HG03469 (cell line): ENCODE measurements around the gene FOXK1.
A peak's percentile ranks its signal among the peaks of the same experiment; 100 is the strongest.

Experiments used
- ATAC-seq: cut with Tn5 transposase; IDR thresholded peaks from one replicate; pipeline ENCODE4 v1.9.1; 2021; ENCODE audit warnings: mild to moderate bottlenecking, moderate library complexity, moderate number of reproducible peaks; ENCODE audit not compliant: unreplicated experiment

FOXK1 gene

DNA sequence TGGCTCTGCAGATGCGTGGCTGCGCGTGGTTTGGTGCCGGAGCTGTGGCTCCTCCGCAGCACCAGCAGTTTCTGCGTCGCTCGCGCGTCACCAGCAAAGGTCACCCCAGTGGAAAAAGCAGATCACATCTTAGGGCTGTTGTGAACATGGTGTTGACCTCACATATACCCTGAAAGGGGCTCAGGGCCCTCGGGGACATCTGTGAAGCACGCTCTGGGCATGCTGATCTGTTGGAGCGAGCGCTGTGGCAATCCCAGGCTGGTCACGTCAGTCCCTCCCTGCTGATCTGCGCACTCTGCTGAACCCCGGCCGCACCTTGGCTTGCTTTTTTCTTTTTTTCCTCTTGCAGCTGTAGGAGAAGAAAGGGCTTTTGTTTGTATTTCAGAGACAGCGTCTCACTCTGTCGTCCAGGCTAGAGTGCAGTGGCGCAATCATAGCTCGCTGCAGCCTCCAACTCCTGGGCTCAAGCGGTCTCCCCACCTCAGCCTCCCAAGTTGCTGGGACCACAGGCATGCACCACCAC lies 60.0 kb downstream of the FOXK1 start:
- no peak for ATAC-seq

DNA sequence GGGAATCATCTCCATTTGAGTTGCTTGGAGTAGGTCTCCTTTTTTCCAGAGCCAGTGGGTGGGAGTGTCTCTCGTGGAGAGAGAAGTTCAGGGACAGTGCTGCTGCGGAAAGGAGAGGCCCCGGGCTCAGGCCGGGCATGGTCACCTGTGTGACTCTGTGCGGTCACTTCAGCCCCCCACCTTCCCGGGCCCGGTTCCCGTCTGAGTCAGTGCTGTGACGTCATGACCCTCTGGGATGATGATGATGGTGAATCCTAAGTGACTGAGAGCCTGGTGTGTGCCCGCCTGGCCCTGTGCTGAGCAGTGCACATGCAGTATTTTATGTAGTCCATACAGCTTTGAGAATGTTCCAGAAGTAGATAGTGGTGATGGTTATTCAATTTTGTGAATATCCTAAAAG lies 60.8 kb downstream of the FOXK1 start:
- ATAC-seq = no peak

DNA sequence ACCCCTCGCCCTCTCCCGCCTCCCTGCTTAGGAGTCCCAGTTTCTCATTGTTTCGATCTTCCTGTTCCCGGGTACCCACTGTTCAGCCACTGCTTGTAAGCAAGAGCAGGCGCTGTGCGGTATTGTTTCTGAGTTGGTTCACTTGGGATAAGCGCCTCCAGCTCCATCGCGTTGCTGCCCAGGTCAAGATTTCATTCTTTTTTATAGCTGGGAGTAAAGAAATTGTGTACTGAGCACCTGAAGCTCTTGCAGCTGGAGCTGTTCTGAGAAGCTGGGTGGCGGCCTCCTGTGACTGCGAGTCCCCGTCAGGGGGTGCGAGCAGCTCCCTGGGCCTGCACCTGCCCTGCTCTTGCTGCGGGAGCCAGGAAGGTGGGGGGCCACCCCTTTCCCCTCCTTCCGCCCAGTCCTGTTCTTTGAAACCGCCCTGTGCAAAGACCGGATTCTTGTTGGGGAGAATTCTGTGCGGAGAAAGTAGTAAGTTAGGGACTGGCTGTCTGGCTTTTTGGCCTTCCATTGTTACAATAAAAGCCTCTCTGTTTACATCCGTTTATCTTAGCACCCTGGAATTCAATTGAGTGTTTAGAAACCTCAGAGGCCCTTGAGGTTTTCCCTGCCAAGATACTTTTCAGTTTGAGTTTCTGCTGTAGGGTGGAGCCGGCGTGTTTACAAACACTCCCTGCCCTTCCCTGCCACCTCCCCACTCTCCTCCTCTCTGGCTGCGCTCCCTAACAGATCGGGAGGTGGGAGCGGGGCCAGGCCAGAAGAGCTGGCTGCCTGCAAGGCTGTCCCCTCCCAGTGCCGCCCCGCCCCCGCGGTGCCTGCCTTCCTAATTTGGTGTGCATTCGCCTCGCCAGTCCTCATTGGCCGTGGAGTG lies 62.5 kb downstream of the FOXK1 start:
- peak; percentile 52 for ATAC-seq

DNA sequence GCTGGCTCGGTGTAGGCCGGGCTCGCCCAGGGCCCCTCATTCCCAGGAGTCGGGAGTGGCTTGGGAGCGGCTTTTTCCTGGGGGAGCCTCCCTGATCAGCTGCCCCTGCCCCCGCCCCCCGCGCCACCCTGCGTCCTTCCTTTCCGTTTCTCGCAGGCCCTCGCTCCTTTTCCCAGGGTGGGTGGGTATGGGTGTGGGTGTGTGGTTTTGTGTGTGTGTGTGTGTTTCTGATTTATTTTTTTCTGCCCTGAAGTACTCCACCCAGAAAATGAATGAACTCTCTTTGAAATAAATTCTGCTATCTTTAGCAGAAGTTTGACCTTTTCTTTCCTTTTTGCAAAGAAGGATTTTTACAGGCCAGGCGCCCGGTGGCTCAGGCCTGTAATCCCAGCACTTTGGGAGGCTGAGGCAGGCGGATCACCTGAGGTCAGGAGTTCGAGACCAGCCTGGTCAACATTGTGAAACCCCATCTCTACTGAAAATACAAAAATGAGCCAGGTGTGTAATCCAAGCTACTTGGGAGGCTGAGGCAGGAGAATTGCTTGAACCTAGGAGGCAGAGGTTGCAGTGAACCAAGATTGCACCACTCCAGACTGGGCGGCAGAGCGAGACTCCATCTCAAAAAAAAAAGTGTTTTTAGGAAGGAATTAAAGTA lies 63.3 kb downstream of the FOXK1 start:
- ATAC-seq = no peak

DNA sequence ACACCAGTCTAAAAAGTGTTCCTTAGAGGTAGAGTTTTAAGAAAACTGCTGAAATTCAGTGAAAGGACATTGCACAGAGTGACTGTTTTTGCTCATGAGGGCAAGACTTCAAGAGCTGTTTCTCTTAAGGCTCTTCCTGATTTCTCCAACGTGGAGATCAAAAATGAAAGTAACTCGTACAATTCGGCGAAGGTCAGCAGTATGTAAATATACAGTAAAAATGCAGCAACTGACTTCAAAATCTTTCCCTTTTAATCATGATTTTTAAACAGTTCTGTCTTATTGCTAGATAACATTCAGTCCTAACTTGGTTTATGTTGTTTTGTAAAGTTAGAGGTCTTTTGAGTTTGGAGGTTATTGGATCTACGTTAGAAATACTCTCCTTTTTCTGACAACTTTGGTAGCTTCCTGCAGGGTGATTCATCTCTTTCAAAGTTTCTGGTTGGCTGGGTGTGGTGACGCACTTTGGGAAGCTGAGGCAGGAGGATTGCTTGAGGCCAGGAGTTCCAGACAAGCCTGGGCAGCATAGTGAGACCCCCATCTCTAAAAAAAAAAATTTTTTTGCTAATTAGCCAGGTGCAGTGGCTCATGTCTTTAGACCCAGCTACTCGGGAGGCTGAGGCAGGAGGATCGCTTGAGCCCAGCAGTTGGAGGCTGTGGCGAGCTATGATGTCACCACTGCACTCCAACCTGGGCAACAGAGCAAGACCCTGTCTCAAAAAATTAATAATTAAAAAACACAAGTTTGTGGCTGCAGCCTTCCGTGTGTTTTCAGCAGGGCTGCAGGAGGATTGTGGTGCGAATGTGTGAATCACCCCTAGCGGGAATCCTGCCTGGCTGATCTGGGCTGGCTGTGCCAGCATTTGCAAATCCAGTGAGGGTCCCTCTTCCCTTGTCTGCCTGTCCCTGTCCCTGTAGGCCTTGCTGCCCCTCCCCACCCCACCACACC lies 64.2 kb downstream of the FOXK1 start:
- ATAC-seq = no peak

DNA sequence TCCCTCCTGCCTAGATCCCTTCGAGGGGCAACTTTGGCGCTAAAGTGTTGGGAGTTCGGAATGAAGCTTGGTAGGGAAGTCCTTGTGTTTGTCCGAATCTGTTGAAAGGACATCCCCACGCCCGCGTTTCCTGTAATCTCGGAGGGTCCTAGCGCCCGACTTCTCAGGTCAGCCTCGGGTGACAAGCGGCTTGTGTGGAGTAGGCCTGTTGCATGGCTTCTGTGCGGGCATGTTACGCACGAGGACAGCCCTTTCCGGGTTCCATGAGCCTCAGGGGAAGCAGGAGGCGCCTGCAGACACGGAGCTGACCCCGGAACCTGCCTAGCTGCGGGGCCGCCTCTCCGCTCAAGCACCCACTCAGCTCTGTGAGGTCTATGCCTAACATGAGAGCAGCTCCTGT lies 64.9 kb downstream of the FOXK1 start:
- no peak for ATAC-seq

DNA sequence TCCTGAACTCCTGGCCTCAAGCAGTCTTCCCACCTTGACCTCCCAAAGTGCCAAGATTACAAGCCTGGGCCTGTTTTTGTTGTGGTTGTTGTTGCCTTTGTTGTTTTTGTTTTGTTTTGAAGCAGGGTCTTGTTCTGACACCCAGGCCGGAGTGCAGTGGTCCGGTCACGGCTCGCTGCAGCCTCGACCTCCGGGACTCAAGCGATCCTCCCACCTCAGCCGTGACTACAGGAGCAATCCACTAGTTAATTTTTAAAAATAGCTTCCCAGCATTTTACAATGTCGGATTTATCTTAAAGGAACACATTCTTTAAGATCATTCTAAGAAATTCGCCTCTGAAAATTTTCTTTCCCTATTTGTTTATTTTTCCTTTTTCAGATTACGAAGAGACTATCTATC lies 65.7 kb downstream of the FOXK1 start:
- ATAC-seq = no peak

DNA sequence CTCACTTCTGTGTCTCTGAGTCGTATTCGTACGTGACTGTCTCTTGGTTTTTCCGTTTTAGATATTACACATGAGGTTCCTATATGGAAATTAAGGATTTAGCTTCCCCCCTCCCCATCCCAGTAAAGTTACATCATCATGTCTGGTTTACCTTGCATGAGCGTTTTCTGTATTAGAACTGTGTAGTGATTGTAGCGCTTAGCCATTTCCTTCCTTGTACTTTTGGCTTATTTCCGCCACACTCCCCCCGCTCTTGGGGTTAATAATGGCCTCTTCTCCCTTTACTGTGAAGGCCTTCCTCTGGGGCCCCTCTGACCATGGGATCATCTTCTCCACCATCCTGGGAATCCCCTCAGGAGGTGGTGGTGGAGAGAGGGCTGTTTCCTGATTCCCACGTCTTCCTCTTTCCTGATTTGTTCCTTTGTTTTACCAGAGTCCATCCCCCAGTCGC lies 66.2 kb downstream of the FOXK1 start:
- no peak for ATAC-seq

DNA sequence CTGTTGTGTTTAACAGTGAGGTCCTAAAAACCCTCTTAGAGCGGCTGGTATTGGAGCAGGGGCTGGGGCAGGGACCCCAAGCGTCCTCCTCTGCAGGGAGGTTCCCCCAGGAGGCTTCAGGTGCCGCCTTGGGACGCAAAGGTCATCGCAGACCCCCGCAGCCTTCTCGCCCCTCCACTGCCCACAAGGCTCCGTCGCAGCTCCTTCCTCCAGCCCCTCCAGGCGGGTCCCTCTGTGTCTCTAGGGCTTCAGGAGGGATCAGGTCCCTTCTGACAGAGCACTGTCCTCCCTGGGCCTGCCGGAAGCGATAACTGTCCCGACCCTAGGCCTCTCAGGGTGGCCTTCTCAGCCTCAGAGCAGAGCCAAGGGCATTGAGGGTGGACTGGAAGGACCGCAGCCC lies 67.3 kb downstream of the FOXK1 start:
- ATAC-seq = no peak

DNA sequence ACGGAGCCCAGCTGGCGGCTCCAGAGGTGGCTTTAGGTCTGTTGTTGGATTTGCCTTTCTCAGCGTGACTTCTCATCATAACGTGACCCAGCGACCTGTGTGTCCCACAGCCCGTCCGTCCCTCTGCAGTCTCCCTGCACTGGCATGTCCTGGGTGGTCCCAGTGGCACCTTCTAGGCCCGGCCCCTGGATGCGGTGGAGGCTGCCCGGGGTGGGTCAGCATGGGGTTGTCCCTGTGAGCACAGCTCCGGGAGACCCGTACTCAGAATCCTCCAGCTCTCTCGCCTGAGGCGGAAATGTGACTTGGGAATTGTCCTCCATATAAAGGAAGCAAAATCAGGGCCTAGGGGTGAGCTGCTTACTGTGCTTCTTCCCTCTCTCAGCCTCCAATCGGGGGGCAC lies 67.7 kb downstream of the FOXK1 start:
- ATAC-seq = no peak

DNA sequence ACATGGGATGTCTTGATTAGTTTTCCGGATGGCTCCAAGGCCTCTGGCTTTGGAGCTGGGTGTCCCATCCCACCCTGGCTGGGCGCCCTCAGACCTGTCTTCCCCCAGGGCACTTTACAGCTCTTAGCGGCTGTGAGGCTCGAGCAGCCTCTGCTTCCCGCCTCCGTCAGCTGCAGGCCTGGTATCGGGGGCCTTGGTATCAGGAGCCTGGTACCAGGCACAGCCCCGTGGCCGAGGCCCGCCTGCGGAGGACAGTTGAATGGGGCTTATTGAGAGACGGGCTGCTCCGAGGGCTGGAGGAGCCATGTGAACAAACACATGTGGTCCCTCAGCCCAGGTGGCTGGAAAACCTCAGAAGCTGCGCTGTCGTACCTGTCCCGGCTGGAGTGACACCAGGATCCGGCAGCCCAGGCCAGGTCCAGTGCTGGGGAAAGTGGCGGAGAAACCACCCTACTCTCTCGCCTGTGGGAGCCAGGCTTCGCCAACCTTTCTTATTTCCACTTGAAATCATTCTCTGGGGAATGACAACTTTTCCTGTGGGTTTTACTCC lies 69.4 kb downstream of the FOXK1 start:
- ATAC-seq = no peak

DNA sequence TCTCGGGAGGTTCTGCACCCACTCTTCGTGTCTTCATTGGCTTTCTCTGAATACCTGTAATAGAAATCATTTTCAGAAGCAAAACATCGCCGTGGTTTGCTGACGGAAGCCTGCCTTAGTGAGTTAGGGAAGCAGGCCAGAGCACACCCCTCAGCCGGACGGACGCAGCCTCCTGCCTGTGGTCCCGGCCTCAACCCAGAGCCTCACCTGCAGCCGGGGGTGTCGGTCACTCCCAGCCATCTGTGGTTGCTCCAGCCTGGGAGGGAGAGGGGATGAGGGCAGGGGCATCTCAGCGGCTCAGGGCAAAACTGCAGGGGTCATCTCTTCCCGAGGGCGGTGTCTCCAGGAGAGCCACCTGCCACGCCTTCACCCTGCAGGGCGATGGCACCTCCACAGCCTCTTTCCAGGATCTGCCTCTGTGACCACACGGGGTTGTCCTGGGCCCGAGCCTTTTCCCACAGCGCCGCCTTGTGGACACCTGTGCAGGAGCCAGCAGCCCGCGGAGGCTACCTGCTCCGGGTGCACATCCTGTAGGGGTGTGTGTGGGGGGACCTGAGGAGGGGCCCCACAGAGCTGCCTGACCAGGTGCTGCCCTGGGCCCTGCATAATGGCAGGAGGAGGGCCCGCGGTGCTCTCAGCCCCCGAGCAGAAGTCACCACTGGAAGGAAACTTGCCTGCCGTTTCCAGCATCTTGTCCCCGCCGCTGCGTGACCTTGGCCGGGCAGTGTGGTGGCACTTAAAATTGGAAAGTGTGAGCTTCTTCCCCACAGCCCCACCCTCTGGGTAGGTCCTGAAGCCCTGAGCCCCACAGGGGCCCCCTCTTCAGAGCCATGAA lies 71.7 kb downstream of the FOXK1 start:
- ATAC-seq = peak; percentile 55

DNA sequence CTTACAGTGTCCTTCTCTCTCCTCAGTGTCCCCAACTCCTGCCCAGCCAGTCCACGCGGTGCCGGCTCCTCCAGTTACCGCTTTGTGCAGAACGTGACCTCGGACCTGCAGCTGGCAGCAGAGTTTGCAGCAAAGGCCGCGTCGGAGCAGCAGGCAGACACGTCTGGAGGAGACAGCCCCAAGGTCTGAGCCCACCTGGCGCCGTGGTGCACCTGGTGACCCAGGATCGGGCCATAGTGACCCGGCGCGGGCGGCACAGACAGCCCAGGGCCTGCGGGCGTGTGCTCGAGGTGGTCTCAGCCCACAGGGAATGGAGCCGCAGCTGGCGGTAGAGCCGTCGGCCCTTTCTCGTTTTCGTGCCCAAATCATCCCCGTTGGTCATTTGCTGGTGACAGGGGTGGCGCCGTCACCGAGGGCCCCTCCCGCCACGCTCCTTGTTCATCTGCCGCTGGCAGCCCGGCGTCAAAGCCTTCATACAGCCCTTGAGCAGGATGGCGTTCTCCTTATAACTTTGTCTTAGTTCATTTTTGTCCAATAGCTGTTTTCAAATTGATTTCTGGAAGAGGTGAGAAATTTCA lies 72.4 kb downstream of the FOXK1 start:
- no peak for ATAC-seq

DNA sequence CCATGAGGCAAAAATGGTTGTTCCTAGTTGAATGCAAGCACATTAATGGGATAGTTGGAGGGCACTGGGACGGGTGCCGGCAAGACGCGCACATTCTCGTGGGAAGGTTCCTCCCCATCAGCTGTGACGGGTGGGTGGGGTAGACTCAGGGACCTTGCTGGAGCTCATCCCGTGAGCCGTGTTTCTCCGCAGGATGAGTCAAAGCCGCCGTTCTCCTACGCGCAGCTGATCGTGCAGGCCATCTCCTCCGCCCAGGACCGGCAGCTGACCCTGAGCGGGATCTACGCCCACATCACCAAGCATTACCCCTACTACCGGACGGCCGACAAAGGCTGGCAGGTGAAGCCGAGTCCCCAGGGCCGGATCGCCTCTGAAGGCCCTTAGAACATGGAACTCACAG lies 73.0 kb downstream of the FOXK1 start:
- no peak for ATAC-seq

DNA sequence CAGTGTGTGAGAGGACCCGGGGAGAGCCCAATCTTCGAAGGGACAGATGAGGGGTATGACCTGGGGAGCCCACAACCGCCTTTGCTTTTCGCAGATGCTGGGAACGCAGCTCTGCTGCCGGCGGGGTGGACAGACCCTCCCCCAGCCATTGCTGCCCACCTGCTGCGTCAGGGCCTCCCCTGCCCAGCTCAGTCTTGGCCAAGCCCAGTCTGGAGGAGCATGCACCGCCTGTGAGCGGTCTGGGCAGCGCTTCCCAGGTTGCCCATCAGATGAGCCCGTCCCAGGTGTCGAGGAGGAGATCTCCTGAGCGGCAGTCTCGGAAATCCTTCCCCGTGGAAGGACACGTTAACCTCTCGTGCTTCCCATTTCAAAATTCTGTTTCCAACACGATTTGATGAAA lies 76.0 kb downstream of the FOXK1 start:
- no peak for ATAC-seq

DNA sequence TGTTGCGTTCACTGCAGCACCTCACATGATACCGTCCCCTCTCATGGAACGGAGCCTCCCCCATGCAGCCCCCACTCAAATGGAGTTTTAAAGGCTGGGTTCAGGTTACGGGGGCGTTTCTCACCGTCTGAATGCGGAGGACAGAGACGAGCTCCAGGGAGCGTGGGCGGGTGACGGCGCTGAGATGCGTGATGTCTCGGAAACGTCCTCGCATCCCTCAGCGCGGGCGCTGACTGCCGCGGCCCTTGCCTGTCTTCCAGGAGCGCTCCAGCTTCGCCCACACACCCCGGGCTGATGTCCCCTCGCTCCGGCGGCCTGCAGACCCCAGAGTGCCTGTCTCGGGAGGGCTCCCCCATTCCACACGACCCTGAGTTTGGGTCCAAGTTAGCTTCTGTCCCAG lies 76.7 kb downstream of the FOXK1 start:
- ATAC-seq = no peak

DNA sequence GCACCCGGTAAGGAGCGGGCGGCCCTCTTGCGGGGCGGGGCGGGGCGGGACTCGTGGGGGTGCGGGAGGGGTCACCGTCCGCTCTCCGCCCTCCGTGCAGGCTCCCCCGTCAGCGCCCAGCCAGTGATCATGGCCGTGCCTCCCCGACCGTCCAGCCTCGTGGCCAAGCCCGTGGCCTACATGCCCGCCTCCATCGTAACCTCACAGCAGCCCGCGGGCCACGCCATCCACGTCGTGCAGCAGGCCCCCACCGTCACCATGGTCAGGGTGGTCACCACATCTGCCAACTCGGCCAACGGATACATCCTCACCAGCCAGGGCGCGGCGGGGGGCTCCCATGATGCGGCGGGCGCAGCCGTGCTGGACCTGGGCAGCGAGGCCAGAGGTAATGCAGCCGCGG lies 77.1 kb downstream of the FOXK1 start:
- no peak for ATAC-seq

DNA sequence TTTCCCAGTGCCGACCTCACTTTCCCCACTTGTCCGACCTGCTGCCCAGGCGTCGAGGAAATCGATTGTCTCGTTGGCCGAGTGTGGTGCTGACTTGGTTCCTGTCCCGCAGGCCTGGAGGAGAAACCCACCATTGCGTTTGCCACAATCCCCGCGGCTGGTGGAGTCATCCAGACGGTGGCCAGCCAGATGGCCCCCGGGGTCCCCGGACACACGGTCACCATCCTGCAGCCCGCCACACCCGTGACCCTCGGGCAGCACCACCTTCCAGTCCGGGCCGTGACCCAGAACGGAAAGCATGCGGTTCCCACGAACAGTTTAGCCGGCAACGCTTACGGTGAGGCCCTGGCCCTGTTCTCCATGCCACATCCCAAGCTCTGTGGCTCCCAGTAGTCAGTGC lies 78.9 kb downstream of the FOXK1 start:
- no peak for ATAC-seq
